GM12878 (cell line): ENCODE results near the gene ITGA11. TPM values are rescaled to one million over a fixed set of nuclear protein-coding genes. Genes with fewer than 3 reads are reported as not detected.

Source experiments
- ATAC-seq: fragments of 200-7000 bp; cut with Tn5 transposase; 3 replicates; pipeline ENCODE4 v1.9.1; 2020; ENCODE audit warnings: mild to moderate bottlenecking, moderate library complexity
- BruUV-seq: library from RNA; stranded (reverse); fragments of 400-500 nt; replicated peaks from 2 replicates; lab custom pipeline; 2021; lab: Mats Ljungman, UMichigan
- CTCF ChIA-PET: fragments of 300-600 bp; sonication (Branson Sonifier 250); formaldehyde crosslinking; extraction: SDS; loops from one replicate; lab custom pipeline; 2021; ENCODE audit warnings: inconsistent platforms; lab: Yijun Ruan, JAX
- POLR2A ChIA-PET: fragments of 350-600 bp; formaldehyde crosslinking; extraction: SDS; loops from one replicate; lab custom pipeline; 2021; ENCODE audit warnings: inconsistent platforms; lab: Charles Lee
- RAD21 ChIA-PET: fragments of 300-600 bp; sonication (Branson Sonifier 250); formaldehyde crosslinking; loops from one replicate; lab custom pipeline; 2023; ENCODE audit warnings: antibody characterized with exemption; ENCODE audit not compliant: unreplicated experiment; lab: Charles Lee
- SMC1A ChIA-PET: fragments of 300-600 bp; sonication (Branson Sonifier 250); formaldehyde crosslinking; loops from one replicate; lab custom pipeline; 2023; ENCODE audit not compliant: unreplicated experiment, uncharacterized antibody; lab: Charles Lee
- DNase-seq: peaks from one replicate; pipeline ENCODE4 v3.0.0-alpha.2; 2011; ENCODE audit warnings: low read depth, low spot score
- FAIRE-seq: peaks from 3 replicates; lab custom pipeline; 2011; peaks lifted over from hg19 to GRCh38; lab: Jason Lieb, UNC
- H2AFZ ChIP-seq: 2 replicates; pipeline ENCODE4 v1.6.0; 2011; ENCODE audit warnings: low read depth, low read length, control low read depth; ENCODE audit not compliant: control insufficient read depth
- H3K27ac ChIP-seq: 2 replicates; pipeline ENCODE4 v1.5.1; 2011; ENCODE audit warnings: control low read depth; ENCODE audit not compliant: control insufficient read depth, insufficient read depth
- H3K27me3 ChIP-seq, 2 experiments: replicated peaks in 1 of 2; 2 replicates each; pipeline versions ENCODE4 v1.6.0 to v1.6.1; 2011; ENCODE audit warnings: low read length in 1 of 2; ENCODE audit not compliant: control insufficient read depth in 2 of 2, insufficient read depth in 2 of 2
- H3K36me3 ChIP-seq, 2 experiments: 2 replicates each; pipeline ENCODE4 v1.5.1; 2011; ENCODE audit warnings: low read length in 1 of 2; ENCODE audit not compliant: control insufficient read depth in 2 of 2, insufficient read depth in 2 of 2
- H3K4me1 ChIP-seq: 2 replicates; pipeline ENCODE4 v1.6.1; 2011; ENCODE audit warnings: mild to moderate bottlenecking, low read length, moderate library complexity, mixed read lengths; ENCODE audit not compliant: control insufficient read depth, insufficient read depth
- H3K4me2 ChIP-seq: 2 replicates; pipeline ENCODE4 v1.6.0; 2011; ENCODE audit warnings: control low read depth; ENCODE audit not compliant: control insufficient read depth, insufficient read depth
- H3K4me3 ChIP-seq: fragments of 200-600 bp; sonication (generic); 2 replicates; pipeline ENCODE4 v1.5.1; 2016
- H3K79me2 ChIP-seq: 2 replicates; pipeline ENCODE4 v1.6.0; 2011; ENCODE audit warnings: low read length; ENCODE audit not compliant: control insufficient read depth, insufficient read depth
- H3K9ac ChIP-seq: 2 replicates; pipeline ENCODE4 v1.8.0; 2011; ENCODE audit warnings: low read length, control low read depth, mixed read lengths; ENCODE audit not compliant: control insufficient read depth, insufficient read depth
- H3K9me3 ChIP-seq: replicated peaks from 3 replicates; pipeline ENCODE4 v1.5.1; 2011; ENCODE audit warnings: mild to moderate bottlenecking, low read length; ENCODE audit not compliant: control insufficient read depth, insufficient read depth
- H4K20me1 ChIP-seq: 2 replicates; pipeline ENCODE4 v1.6.0; 2011; ENCODE audit not compliant: control insufficient read depth, insufficient read depth
- CHD1 ChIP-seq: IDR thresholded peaks from 2 replicates; pipeline ENCODE4 v1.6.1; 2012; ENCODE audit warnings: low read depth, low read length, improper control_type of control experiment
- EGR1 ChIP-seq, 2 experiments: IDR thresholded peaks; 1 replicate in 1 of 2; 2 replicates in 1 of 2; pipeline ENCODE4 v1.6.1; 2011 to 2012; ENCODE audit warnings: low read depth in 2 of 2, low read length in 2 of 2, borderline replicate concordance in 1 of 2, mild to moderate bottlenecking in 1 of 2, moderate library complexity in 1 of 2
- HSF1 ChIP-seq: fragments of 150-350 bp; IDR thresholded peaks from 2 replicates; pipeline ENCODE4 v1.6.1; 2014; ENCODE audit warnings: mild to moderate bottlenecking, low read depth, low read length
- NRF1 ChIP-seq: conservative IDR thresholded peaks from 2 replicates; pipeline ENCODE4 v1.6.1; 2011; ENCODE audit warnings: mild to moderate bottlenecking, low read depth, low read length, improper control_type of control experiment
- ZNF622 ChIP-seq: fragments of 450-650 bp; IDR thresholded peaks from 2 replicates; pipeline ENCODE4 v1.6.1; 2017; ENCODE audit warnings: mild to moderate bottlenecking, inconsistent platforms
- WGBS: methylation state at CpG from one replicate; pipeline ENCODE4 v1.1.6; 2016; ENCODE audit warnings: low lambda C conversion rate; ENCODE audit not compliant: insufficient replicate concordance, insufficient coverage; ENCODE audit errors: missing lambda C conversion rate; 5-methylcytosine and 5-hydroxymethylcytosine counted together
- in situ Hi-C: fragments of 300-500 bp; cut with MboI; formaldehyde crosslinking; loops from 9 replicates; pipeline ENCODE4 v1.14.3; 2018; ENCODE audit warnings: mixed read lengths
- intact Hi-C: fragments of 100-400 bp; cut with micrococcal nuclease; formaldehyde crosslinking; loops from one replicate; pipeline ENCODE4 v1.14.2; 2022; ENCODE audit not compliant: unreplicated experiment
- polyA plus RNA-seq, 11 experiments: library from polyadenylated mRNA; depleted of rRNA in 4 of 11; unstranded in 6 of 11; stranded (reverse) in 5 of 11; fragments of >200 nt; fragmentation: Nextera tagmentation in 4 of 11; fragmentation: Illumina TruSeq in 1 of 11; extraction: Ambion mirVana in 4 of 11; extraction: Trizol in 1 of 11; gene quantifications; 1 replicate in 1 of 11; 2 replicates in 10 of 11; pipeline versions ENCODE4 v1.2.1 to v1.2.3, GENCODE V29; 2011 to 2016; ENCODE audit warnings: inconsistent platforms in 2 of 11, missing spikeins in 2 of 11, low read depth in 1 of 11
- total RNA-seq, 4 experiments: library from RNA; depleted of rRNA in 3 of 4; stranded (reverse); fragments of >200 nt in 3 of 4; fragmentation: Illumina TruSeq in 1 of 4; extraction: Trizol in 1 of 4; gene quantifications; 2 replicates each; pipeline versions ENCODE4 v1.2.1 to v1.2.3, GENCODE V29; 2013 to 2021

ITGA11 gene
- total and polyA plus RNA-seq, 10 of the 15 experiments (the other 5 are each of a cell fraction or from before 2014, with no cell fraction given), result under 0.01 to 0.36 (median 0.13) TPM; not detected in 1

GRCh38 chr15:68315495-68316031 is 116.4 kb downstream of the ITGA11 start (continued):
- TF ChIP-seq EGR1 (IDR thresholded peaks at IDR 0.05; ENCODE audit: borderline replicate concordance in 1 of 2, low read depth in 2 of 2, low read length in 2 of 2) (no peak), NRF1 (no peak)

GRCh38 chr15:68315035-68315434 is 116.9 kb downstream of the ITGA11 start:
- CTCF ChIA-PET, result interaction anchor here (1.4 to 2.7 kb wide), 2 partner anchors 9 to 62 kb away, joined by 5 to 22 read pairs; no protein-coding TSS in a partner anchor
- POLR2A ChIA-PET, result no interaction called here
- in situ Hi-C loops (no loop called here), intact Hi-C loops (no loop called here)
- TF ChIP-seq HSF1 (no peak), CHD1 (no peak), ZNF622 (no peak)
- Histone ChIP-seq H3K4me3 (no peak overlapping the region), H3K27me3 (no peaks in the 10 kb centered on the region; a peak in 1 of 4 replicates), H3K4me2 (no peak overlapping the region), H3K79me2 (no peaks in the 10 kb centered on the region), H4K20me1 (no peaks in the 10 kb centered on the region), H3K36me3 (no peaks in the 10 kb centered on the region), H3K27ac (no peak overlapping the region), H3K4me1 (no peaks in the 10 kb centered on the region), H3K9me3 (no peaks in the 10 kb centered on the region), H2AFZ (no peak overlapping the region), H3K9ac (no peak overlapping the region)
- BruUV-seq, result no TSS peak
- DNase-seq, result no peak
- no peak for ATAC-seq
- RAD21 ChIA-PET, result interaction anchor here (1.2 kb wide), 1 partner anchor 62 kb away, joined by 3 read pairs; no protein-coding TSS in a partner anchor
- no peak for FAIRE-seq
- SMC1A ChIA-PET, result no interaction called here
- 0% methylated on average over 1 of the region's 1 CpG for WGBS
